GM19240 (cell line): ENCODE data around the gene DNM2.

Experiments used
- DNase-seq: peaks from one replicate; pipeline ENCODE4 v3.0.0; 2011; ENCODE audit warnings: low spot score; ENCODE audit not compliant: insufficient read length

The DNM2 gene

GRCh38 chr19:10769533-10770491 is 51.9 kb downstream of the DNM2 start:
- no peak for DNase-seq

- no peak for DNase-seq
Measured at GRCh38 chr19:10773969-10774368, 56.1 kb downstream of the DNM2 start.

- DNase-seq, result no peak
Measured at GRCh38 chr19:10774893-10775292, 57.0 kb downstream of the DNM2 start.

GRCh38 chr19:10776900-10777650 is 59.2 kb downstream of the DNM2 start:
- DNase-seq, result no peak

- no peak for DNase-seq
Measured at GRCh38 chr19:10780368-10780767, 62.5 kb downstream of the DNM2 start.

- DNase-seq, result no peak
Measured at GRCh38 chr19:10782795-10783194, 64.9 kb downstream of the DNM2 start.

- no peak for DNase-seq
Measured at GRCh38 chr19:10784257-10784656, 66.4 kb downstream of the DNM2 start.

GRCh38 chr19:10788146-10788545 is 70.3 kb downstream of the DNM2 start:
- DNase-seq, result no peak

GRCh38 chr19:10789866-10790265 is 72.0 kb downstream of the DNM2 start:
- DNase-seq, result no peak

GRCh38 chr19:10796653-10797052 is 78.8 kb downstream of the DNM2 start:
- no peak for DNase-seq

GRCh38 chr19:10797078-10797477 is 79.2 kb downstream of the DNM2 start:
- no peak for DNase-seq

GRCh38 chr19:10797541-10798256 is 79.8 kb downstream of the DNM2 start:
- no peak for DNase-seq

- DNase-seq, result no peak
Measured at GRCh38 chr19:10800488-10800887, 82.6 kb downstream of the DNM2 start.

- no peak for DNase-seq
Measured at GRCh38 chr19:10802479-10802878, 84.6 kb downstream of the DNM2 start.

GRCh38 chr19:10803252-10803651 is 85.4 kb downstream of the DNM2 start:
- DNase-seq, result no peak

- DNase-seq, result no peak
Measured at GRCh38 chr19:10805065-10805757, 87.3 kb downstream of the DNM2 start.

- DNase-seq, result no peak
Measured at GRCh38 chr19:10805758-10806247, 87.9 kb downstream of the DNM2 start.

- DNase-seq, result no peak
Measured at GRCh38 chr19:10808937-10809649, 91.2 kb downstream of the DNM2 start.

- no peak for DNase-seq
Measured at GRCh38 chr19:10809651-10810285, 91.9 kb downstream of the DNM2 start.
